GM12892 (cell line): ENCODE results near the gene HIVEP2.

Experiments
- DNase-seq: peaks from one replicate; pipeline ENCODE4 v3.0.0; 2011; ENCODE audit not compliant: insufficient read length
- FAIRE-seq: peaks from 2 replicates; lab custom pipeline; 2011; peaks lifted over from hg19 to GRCh38; lab: Jason Lieb, UNC
- POLR2A ChIP-seq: IDR thresholded peaks from 2 replicates; pipeline ENCODE4 v1.6.1; 2011; ENCODE audit warnings: low read depth, low read length, control low read depth
- POLR2AphosphoS5 ChIP-seq: IDR thresholded peaks from 2 replicates; pipeline ENCODE4 v1.6.1; 2011; ENCODE audit warnings: low read depth, low read length, control low read depth
- TAF1 ChIP-seq: IDR thresholded peaks from 2 replicates; pipeline ENCODE4 v1.6.1; 2011; ENCODE audit warnings: low read depth, mild to moderate bottlenecking, control low read depth, low read length, borderline replicate concordance

The HIVEP2 gene

DNA sequence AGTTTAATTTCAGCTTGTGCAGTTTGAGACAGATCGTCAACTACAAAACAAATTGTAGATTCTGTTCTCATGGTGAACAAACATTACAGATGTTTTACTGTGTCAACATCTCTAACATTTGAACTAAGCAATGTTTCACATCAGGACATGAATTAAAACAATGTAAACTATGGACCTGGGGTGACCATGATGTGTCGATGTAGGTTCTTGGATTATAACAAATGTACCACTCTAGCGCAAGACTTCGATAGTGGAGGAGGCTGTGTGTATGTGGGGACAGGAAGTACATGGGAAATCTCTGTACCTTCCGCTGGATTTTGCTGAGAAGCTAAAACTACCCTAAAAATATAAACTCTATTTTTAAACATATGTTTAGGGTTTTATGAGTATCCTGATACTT is 17.1 kb downstream of the HIVEP2 start:
- no peak for DNase-seq
- FAIRE-seq: peak; percentile 95
- TF ChIP-seq POLR2AphosphoS5 (no peak), POLR2A (no peak), TAF1 (no peak)

- DNase-seq (no peak), FAIRE-seq (no peak)
- no peak for TF ChIP-seq POLR2AphosphoS5
- no peak for TF ChIP-seq TAF1
- no peak for TF ChIP-seq POLR2A
Measured at GRCh38 chr6:142927271-142927580, 17.8 kb downstream of the HIVEP2 start.

DNA sequence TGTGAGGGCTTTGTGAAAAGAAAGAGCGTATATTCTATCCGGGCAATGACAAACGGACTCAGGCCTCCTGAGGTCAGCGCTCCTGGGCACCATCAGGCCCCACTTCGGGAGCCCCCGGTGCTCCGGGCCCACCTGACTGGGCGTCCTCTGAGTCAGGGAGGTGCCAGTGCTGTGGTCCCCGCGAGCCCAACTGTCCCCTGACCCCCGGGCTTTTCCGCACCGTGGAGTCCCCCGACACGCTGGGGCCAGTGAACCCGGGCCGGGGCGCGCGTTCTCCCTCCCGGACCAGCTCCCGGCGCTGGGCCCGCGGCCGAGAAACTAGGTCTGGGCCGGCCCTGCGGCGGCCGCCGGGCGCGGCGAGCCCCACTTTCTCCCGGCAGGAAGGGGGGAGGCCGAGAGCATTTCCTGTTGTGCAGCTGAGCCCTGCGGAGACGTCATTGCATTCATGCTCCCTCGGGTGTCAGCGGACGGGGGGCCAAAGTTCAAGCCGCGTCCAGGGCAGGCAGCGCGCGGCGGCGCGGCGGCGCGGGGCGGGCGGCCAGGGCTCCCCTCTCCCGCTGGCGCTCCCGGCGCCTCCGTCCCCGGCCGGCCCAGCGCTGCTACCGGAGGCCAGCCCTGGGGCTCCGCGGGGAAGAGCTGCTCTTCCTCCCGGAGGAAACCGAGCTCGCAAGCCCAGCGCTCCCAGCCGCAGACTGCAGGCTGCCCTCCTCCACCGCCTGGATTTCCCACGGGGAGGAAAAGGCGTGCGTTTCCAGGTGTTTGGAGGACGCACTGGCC is 18.3 kb downstream of the HIVEP2 start:
- peak; percentile 94 for FAIRE-seq
- peak; percentile 70 for DNase-seq
- TF ChIP-seq POLR2AphosphoS5 (peak; percentile 75), TAF1 (peak; percentile 53; the same call in 1 of the 2 replicates), POLR2A (peak; percentile 83)

DNA sequence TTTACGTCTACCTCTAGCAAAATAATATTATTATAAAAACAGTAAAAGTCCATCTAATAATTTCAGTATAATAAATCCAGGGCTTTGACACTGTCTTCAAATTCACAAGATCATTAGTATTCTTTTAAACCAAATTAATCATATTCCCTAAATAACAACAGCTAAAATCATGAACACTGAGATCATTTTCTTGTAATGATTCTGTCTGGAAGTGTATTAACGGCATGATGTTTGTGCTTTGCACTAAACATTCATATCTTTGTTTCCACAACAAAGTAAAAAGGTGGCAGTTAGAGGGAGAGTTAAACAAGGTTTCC is 18.8 kb downstream of the HIVEP2 start:
- FAIRE-seq (no peak), DNase-seq (no peak)
- no peak for TF ChIP-seq POLR2A
- no peak for TF ChIP-seq TAF1
- no peak for TF ChIP-seq POLR2AphosphoS5

DNA sequence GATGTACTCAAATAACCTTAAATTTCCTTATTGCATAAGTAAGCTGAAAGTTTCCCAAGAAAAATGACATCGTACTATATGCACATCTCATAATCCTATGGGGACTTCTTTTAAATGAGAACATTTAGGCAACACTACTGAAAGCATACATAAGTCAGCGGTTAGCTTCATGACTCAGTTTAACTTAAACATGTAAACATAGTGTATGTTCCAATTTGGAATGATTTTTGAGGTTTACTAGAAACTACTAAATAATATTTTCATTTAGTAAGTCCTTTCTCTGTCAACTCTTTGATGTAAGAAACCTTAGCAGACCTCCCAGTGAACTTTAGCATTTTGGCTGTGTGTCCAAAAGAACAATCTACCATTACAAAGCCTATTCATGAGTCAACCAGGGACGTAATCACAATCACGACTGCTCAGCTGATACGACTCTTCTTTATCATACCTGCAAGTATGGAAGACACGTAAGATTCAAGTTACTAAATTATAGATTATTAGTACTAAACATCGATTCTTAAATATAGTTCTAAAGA is 19.3 kb downstream of the HIVEP2 start:
- FAIRE-seq: peak; percentile 78
- TF ChIP-seq TAF1 (no peak), POLR2A (no peak), POLR2AphosphoS5 (no peak)
- no peak for DNase-seq

- DNase-seq: no peak
- FAIRE-seq: no peak
- TF ChIP-seq POLR2AphosphoS5: no peak
- TF ChIP-seq POLR2A: no peak
- TF ChIP-seq TAF1: no peak
Measured at GRCh38 chr6:142918339-142919042, 26.5 kb downstream of the HIVEP2 start.

- FAIRE-seq (no peak), DNase-seq (no peak)
- no peak for TF ChIP-seq POLR2A
- TF ChIP-seq POLR2AphosphoS5: no peak
- no peak for TF ChIP-seq TAF1
Measured at GRCh38 chr6:142916881-142917280, 28.1 kb downstream of the HIVEP2 start.

DNA sequence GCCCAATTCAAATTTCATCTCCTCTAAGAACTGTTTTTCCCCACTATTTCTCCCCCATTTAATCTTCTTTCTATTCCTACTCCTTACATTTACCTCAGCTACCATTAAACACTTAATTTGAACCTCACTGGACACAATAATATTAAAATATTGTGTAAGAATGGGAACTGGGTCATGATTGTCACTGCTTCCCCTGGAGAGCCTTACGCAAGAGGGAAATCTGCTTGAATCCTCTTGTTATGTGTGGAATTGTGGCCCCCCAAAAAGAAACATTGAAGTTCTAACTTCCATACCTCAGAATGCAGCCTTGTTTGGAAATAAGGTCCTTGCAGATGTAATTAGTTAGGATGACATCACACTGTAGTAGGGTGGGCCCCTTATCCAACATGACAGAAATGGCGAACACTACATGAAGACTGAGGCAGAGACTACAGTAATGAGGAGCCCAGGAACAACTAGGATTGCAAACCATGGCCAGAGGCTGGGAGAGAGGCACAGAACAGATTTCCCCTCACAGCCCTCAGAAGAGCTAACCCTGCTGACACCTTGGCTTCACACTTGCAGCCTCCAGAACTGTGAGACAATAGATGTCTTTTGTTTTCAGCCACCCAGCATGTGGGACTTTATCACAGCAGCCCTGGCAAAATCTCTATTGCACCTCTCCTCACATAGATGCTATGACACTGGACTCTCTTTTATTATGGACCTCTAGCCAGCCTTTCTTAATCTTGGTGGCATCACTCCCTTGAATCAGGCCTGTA is 29.9 kb downstream of the HIVEP2 start:
- DNase-seq: no peak
- peak; percentile 14 for FAIRE-seq
- TF ChIP-seq POLR2AphosphoS5 (no peak), POLR2A (no peak), TAF1 (no peak)

DNA sequence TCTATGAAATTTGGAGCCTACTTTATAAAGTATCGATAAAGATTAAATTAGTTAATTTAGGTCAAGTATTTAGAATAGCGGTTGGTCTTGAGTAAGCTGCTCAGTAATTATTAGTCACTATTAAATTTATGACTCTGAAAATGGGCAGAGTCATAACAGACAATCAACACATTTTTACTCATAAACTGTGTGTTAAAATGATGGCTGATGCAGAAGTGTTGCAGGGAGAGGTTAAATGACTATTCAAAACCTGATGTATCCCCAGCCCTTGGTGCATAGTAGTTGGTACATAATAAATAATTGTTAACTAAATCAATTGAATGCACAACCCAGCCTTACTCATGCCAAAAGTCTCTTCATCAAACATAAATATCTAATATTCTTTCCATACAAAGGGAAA is 30.6 kb downstream of the HIVEP2 start:
- DNase-seq (no peak), FAIRE-seq (peak; percentile 17)
- TF ChIP-seq POLR2A: no peak
- no peak for TF ChIP-seq TAF1
- TF ChIP-seq POLR2AphosphoS5: no peak

DNA sequence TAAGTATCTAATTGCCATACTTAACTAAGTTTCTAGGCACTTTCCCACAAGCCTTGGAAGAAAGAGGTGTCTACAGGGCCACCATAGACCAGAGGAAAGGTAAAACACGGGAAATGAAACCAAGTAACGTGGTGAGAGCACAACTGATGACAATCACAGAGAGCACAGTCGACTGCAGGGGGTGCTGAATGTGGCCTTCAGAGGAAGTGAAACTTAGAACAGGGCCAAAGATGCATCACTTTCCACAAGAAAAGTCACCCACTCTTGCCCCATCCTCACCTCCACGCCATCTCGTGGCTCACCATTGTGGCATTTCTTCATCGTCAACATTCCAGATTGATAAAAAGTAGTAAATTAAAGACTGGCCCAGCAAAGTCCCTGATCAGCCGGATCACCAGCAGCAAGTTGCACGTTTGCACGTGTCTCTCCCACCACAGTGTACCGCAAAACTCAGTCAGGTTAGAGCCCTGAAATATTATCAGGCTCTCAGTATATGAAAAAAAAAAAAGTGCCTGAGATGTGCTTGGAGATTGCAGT is 31.4 kb downstream of the HIVEP2 start:
- peak; percentile 29 for DNase-seq
- TF ChIP-seq TAF1: no peak
- TF ChIP-seq POLR2AphosphoS5: peak; percentile 58; the same call in 1 of the 2 replicates
- peak; percentile 35; the same call in 1 of the 2 replicates for TF ChIP-seq POLR2A
- FAIRE-seq: peak; percentile 99

DNA sequence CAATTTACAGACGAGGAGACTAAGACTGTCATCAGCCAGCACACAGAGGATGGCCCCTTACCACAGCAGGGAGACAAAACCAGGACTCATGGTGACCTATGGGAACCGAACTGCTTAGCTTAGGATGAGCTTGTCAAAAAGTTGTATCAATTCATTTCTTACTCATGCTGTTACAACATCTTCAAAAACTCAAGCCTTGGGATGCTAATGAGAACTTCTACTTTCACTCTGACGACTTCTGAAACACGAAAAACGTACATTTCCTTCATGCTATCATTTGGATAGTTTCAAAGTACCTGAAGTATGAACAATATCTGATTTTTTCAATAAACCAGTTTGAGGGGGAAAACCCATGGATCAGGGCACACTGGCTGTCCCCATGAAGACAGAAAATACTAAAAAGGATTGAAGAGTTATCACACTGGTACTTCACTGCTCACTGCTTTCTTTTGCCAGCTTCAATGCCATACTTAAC is 31.9 kb downstream of the HIVEP2 start:
- FAIRE-seq (no peak), DNase-seq (no peak)
- TF ChIP-seq TAF1 (no peak), POLR2A (no peak), POLR2AphosphoS5 (no peak)
